Upper lobe of right lung (tissue), 1 donor: ENCODE measurements around the gene DNAAF6. TPM values are rescaled to one million over a fixed set of nuclear protein-coding genes. Genes with fewer than 3 reads are reported as not detected.

Experiments used
- ATAC-seq: fragments of 200-7000 bp; cut with Tn5 transposase; one replicate; pipeline ENCODE4 v1.9.1; 2020; ENCODE audit warnings: mild to moderate bottlenecking, moderate library complexity
- DNase-seq: peaks from one replicate; pipeline ENCODE4 v3.0.0-alpha.2; 2020
- H3K27ac ChIP-seq: fragments of 200-600 bp; one replicate; pipeline ENCODE4 v1.8.0; 2022
- H3K27me3 ChIP-seq: fragments of 200-600 bp; one replicate; pipeline ENCODE4 v1.8.0; 2022; ENCODE audit warnings: mild to moderate bottlenecking
- H3K36me3 ChIP-seq: fragments of 200-600 bp; one replicate; pipeline ENCODE4 v1.8.0; 2022
- H3K4me1 ChIP-seq: fragments of 200-600 bp; one replicate; pipeline ENCODE4 v1.8.0; 2022
- H3K4me3 ChIP-seq: fragments of 200-600 bp; one replicate; pipeline ENCODE4 v1.8.0; 2022; ENCODE audit warnings: mild to moderate bottlenecking
- H3K9me3 ChIP-seq: fragments of 200-600 bp; one replicate; pipeline ENCODE4 v1.8.0; 2022
- CTCF ChIP-seq: fragments of 200-600 bp; IDR thresholded peaks from one replicate; pipeline ENCODE4 v1.8.0; 2022; ENCODE audit warnings: antibody characterized with exemption
- intact Hi-C: fragments of 100-400 bp; cut with DNase I; formaldehyde crosslinking; loops from one replicate; pipeline ENCODE4 v1.11.0; 2022
- total RNA-seq: library from RNA; stranded (reverse); fragmentation: NEBNext Ultra II Directional; extraction: Animal tissue kit (Norgen Biotek cat#: 25700); gene quantifications from one replicate; pipeline ENCODE4 v1.2.1, GENCODE V29; 2021
- donor health status: DM: no; HTN: yes; CAD: no; lungs with severe emphysema.

The DNAAF6 gene
- total RNA-seq, 1 donor from 2014 or later: not detected

- no peaks in the 10 kb centered on the region for H3K27me3 ChIP-seq
- intact Hi-C loops: no loop called here
- no peak for TF ChIP-seq CTCF
- DNase-seq: no peak
- ATAC-seq: no peak
- no peaks in the 10 kb centered on the region for H3K4me1 ChIP-seq
- H3K27ac ChIP-seq: no peak overlapping the region
- H3K36me3 ChIP-seq: no peaks in the 10 kb centered on the region
- no peaks in the 10 kb centered on the region for H3K9me3 ChIP-seq
- no peak overlapping the region for H3K4me3 ChIP-seq
Measured at GRCh38 chrX:107207089-107207488, 678 bp downstream of the DNAAF6 start.

GRCh38 chrX:107207943-107208342 lies 1.5 kb downstream of the DNAAF6 start:
- no peak overlapping the region for H3K4me3 ChIP-seq
- no peaks in the 10 kb centered on the region for H3K36me3 ChIP-seq
- no peaks in the 10 kb centered on the region for H3K4me1 ChIP-seq
- no peaks in the 10 kb centered on the region for H3K27me3 ChIP-seq
- ATAC-seq (no peak), DNase-seq (no peak)
- no peaks in the 10 kb centered on the region for H3K9me3 ChIP-seq
- no peak for TF ChIP-seq CTCF
- H3K27ac ChIP-seq: no peak overlapping the region
- intact Hi-C loops: no loop called here

GRCh38 chrX:107213477-107213876 lies 7.1 kb downstream of the DNAAF6 start:
- no peaks in the 10 kb centered on the region for H3K9me3 ChIP-seq
- TF ChIP-seq CTCF: no peak
- H3K4me1 ChIP-seq: no peaks in the 10 kb centered on the region
- H3K27ac ChIP-seq: no peak overlapping the region
- H3K27me3 ChIP-seq: no peaks in the 10 kb centered on the region
- no peak overlapping the region for H3K4me3 ChIP-seq
- ATAC-seq (no peak), DNase-seq (no peak)
- H3K36me3 ChIP-seq: no peaks in the 10 kb centered on the region
- intact Hi-C loops: no loop called here

- DNase-seq (no peak), ATAC-seq (no peak)
- no peaks in the 10 kb centered on the region for H3K9me3 ChIP-seq
- no peak overlapping the region for H3K27ac ChIP-seq
- H3K27me3 ChIP-seq: no peaks in the 10 kb centered on the region
- intact Hi-C loops: no loop called here
- no peaks in the 10 kb centered on the region for H3K36me3 ChIP-seq
- H3K4me3 ChIP-seq: no peak overlapping the region
- TF ChIP-seq CTCF: no peak
- H3K4me1 ChIP-seq: no peaks in the 10 kb centered on the region
Measured at GRCh38 chrX:107226757-107227156, 20.3 kb downstream of the DNAAF6 start.

- H3K27ac ChIP-seq: no peak overlapping the region
- no peak for DNase-seq
- H3K36me3 ChIP-seq: no peaks in the 10 kb centered on the region
- H3K4me3 ChIP-seq: no peak overlapping the region
- H3K4me1 ChIP-seq: no peaks in the 10 kb centered on the region
- intact Hi-C loops: no loop called here
- TF ChIP-seq CTCF: no peak
- ATAC-seq: no peak
- H3K9me3 ChIP-seq: no peaks in the 10 kb centered on the region
- no peaks in the 10 kb centered on the region for H3K27me3 ChIP-seq
Measured at GRCh38 chrX:107227780-107228485, 21.5 kb downstream of the DNAAF6 start.

- no peak overlapping the region for H3K4me3 ChIP-seq
- no peaks in the 10 kb centered on the region for H3K4me1 ChIP-seq
- no peaks in the 10 kb centered on the region for H3K27me3 ChIP-seq
- no peak overlapping the region for H3K27ac ChIP-seq
- ATAC-seq (no peak), DNase-seq (no peak)
- H3K9me3 ChIP-seq: no peaks in the 10 kb centered on the region
- no peaks in the 10 kb centered on the region for H3K36me3 ChIP-seq
- no peak for TF ChIP-seq CTCF
- intact Hi-C loops: no loop called here
Measured at GRCh38 chrX:107228486-107228819, 22.0 kb downstream of the DNAAF6 start.
